D721Med (cell line): ENCODE measurements around the gene SFXN5.

ENCODE experiments used
- DNase-seq: peaks from one replicate; pipeline ENCODE4 v3.0.0; 2011; ENCODE audit warnings: low spot score; ENCODE audit not compliant: insufficient read length
- FAIRE-seq: peaks from 2 replicates; lab custom pipeline; 2011; peaks lifted over from hg19 to GRCh38; lab: Jason Lieb, UNC
- CTCF ChIP-seq: IDR thresholded peaks from 2 replicates; pipeline ENCODE4 v1.5.1; 2012; ENCODE audit warnings: mild to moderate bottlenecking, control low read depth; ENCODE audit not compliant: insufficient read depth; ENCODE audit errors: missing control alignments

SFXN5 gene

GRCh38 chr2:73112026-73112912 lies 40.8 kb upstream of the SFXN5 start:
- DNase-seq = no peak
- TF ChIP-seq CTCF = no peak
- no peak for FAIRE-seq

- no peak for FAIRE-seq
- no peak for TF ChIP-seq CTCF
- no peak for DNase-seq
These were observed 39.8 kb upstream of the SFXN5 start for GRCh38 chr2:73111073-73112025.

GRCh38 chr2:73110168-73111072 lies 38.9 kb upstream of the SFXN5 start:
- FAIRE-seq = no peak
- TF ChIP-seq CTCF = no peak

GRCh38 chr2:73109431-73110167 lies 38.1 kb upstream of the SFXN5 start:
- DNase-seq (no peak), FAIRE-seq (no peak)
- no peak for TF ChIP-seq CTCF

More at GRCh38 chr2:73110168-73111072, 38.9 kb upstream of the SFXN5 start:
- no peak for DNase-seq

- DNase-seq (no peak), FAIRE-seq (no peak)
- no peak for TF ChIP-seq CTCF
These were observed 35.9 kb upstream of the SFXN5 start for GRCh38 chr2:73107211-73107926.

- FAIRE-seq (no peak), DNase-seq (no peak)
- no peak for TF ChIP-seq CTCF
These were observed 35.3 kb upstream of the SFXN5 start for GRCh38 chr2:73106791-73107190.
